Measurements from ENCODE around the gene ARHGAP12.

Gene ARHGAP12

DNA sequence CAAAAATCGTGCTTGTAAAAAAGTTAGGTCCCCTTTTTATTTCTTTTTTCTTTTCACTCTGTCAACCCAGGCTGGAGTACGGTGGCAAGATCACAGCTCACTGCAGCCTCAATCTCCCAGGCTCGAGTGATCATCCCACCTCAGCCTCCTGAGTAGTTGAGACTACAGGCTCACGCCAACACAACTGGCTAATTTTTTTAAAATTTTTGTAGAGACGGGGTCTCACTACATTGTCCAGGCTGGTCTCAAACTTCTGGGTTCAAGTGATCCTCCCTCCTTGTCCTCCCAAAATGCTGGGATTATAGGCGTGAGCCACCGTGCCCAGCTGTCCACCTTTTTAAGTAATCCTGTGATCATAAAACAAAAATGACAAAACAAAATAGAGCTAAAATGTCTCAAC, 19.4 kb upstream of the ARHGAP12 start:
- no peak for DNase-seq (ENCODE audit: low read depth in 2 of 2, low spot score in 1 of 2)

DNA sequence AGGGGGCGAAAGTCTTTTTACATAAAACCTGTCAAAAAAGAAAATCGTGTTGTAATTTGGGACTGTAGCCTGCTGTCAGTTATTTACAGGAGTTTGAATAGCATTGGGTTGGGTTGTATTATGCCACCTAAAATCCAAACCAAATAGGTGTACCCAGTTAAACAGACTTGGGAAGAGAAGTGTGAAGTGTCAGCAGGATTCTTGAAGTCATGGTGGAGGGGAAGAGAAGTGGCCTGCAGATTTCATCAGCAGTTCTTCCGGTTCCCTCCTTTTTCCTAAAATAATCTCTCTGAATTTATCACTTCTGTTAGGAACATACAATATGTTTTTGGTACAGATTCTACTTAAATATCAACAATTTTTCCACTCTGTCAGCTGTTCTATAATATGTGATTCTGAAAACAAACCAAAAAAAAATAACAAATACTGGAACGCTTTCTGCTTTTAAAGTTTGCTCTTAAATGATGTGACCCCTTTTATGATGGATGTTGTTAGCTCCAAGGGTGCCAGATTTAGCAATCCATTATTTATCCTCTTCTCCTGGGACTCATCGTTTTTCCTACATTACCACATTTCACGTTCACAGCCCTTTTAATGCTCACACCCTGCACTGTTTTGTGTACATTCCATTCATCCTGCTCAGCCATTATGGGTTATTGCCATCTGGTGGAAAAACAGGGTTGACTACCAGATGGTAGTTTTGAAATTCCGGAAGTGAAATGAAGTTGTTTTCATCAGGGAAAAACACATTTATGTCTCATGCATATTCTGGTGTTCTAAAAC, 18.7 kb upstream of the ARHGAP12 start:
- DNase-seq (ENCODE audit: low read depth in 2 of 2, low spot score in 1 of 2) = no peak

DNA sequence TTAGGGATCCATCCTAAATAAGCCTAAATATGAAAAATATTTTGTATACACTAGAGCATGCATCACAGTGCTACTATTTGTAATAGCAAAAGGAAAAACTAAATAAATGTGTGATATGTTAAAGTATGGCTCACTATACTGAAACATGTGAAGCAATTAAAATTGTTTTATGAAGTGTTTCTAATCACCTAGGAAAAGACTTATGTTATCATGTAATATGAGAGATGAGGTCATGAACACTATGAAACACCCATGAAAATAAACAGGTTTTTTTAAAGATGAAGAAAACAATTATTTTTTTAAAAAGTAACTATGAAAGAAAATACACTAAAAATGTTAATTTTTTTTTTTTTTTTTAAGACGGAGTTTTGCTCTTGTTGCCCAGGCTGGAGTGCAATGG, 16.8 kb upstream of the ARHGAP12 start:
- no peak for DNase-seq (ENCODE audit: low read depth in 2 of 2, low spot score in 1 of 2)

DNA sequence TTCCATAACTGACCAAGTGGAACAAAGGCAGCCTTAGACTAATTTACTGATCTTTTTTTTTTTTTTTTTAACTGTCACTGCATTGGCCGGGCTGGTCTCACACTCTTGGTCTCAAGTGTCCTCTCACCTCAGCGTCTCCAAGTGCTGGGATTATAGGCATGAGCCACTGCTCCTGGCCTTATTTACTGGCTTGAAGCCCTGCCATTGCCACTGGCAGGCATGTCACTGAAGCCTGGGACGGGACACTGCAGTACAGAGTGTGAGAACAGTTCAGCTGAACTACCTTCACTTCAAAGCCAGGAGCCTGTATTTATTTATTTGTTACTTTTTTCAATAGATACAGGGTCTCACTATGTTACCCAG, 15.4 kb upstream of the ARHGAP12 start:
- DNase-seq (ENCODE audit: low read depth in 2 of 2, low spot score in 1 of 2) = no peak

DNA sequence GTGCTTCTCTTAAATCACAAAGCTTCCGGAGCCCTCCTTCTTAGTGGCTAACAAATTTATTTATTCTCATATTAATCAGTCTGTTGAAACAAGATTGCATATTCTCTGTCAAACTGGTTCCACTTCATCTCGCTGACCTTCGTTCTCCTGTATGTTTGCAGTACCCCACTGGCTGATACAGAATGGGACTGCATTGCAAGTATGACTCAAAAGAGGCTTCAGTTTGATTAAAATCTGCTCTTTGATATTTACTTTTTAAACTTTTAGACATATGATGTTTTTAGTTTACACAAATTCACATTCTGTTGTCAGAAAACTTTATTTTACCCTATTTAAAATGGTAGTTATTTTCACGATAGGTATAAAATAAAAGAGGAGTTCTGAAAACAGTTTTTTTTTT, 14.3 kb upstream of the ARHGAP12 start:
- no peak for DNase-seq (ENCODE audit: low read depth in 2 of 2, low spot score in 1 of 2)

DNA sequence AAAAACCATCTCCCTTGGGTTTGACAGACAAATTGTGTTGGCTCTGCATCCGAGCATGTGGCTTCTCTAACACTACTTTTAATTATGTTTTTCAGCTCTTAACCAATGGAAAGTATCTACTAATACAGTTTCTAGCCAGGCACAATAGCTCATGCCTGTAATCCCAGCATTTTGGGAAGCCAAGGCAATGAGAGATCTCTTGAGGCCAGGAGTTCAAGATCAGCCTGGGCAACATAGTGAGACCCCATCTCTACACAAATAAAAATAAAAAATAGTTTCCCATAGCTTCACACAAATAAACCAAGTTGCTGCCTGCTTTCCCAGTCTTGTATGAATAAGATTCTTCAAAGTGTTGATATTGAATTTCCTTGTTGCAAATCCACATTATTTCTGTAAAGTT, 13.8 kb upstream of the ARHGAP12 start:
- DNase-seq (ENCODE audit: low read depth in 2 of 2, low spot score in 1 of 2) = no peak

DNA sequence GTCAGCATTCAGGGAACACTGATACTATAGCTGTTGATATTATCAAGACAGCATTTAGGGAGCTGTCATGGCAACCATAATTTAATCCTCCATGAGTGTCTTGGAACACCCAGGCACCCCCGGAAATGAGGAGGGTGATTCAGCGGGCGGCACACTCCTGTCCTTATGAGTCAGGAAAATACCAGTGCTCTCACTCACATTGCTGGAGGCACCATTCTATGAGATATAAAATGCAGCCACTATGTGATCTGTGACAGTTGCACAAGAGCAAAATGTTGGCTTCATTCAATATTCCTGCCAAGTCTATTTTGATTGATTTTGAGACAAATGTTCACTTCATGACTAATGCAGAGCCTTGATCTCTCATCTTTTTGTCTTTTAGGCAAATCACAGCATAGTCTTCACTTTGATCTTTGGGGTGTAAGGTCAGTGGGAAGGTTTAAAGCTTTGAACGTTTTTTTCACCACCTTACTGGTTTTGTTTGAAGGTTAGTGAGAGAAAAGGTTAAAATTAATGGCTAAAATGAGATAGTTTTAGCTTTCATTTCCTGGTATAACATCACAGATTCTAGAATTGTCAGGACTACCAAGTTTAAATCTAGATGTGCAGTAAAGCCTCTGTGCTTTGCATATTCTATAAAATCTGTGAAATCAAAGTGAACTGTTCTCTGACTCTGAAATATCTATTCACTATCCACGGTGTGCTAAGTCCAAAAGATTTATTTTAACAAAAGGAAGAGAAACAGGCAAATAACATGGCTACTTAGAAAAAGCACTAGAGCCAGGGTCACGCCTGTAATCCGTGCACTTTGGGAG, 12.4 kb upstream of the ARHGAP12 start:
- DNase-seq (ENCODE audit: low read depth in 2 of 2, low spot score in 1 of 2) = no peak

DNA sequence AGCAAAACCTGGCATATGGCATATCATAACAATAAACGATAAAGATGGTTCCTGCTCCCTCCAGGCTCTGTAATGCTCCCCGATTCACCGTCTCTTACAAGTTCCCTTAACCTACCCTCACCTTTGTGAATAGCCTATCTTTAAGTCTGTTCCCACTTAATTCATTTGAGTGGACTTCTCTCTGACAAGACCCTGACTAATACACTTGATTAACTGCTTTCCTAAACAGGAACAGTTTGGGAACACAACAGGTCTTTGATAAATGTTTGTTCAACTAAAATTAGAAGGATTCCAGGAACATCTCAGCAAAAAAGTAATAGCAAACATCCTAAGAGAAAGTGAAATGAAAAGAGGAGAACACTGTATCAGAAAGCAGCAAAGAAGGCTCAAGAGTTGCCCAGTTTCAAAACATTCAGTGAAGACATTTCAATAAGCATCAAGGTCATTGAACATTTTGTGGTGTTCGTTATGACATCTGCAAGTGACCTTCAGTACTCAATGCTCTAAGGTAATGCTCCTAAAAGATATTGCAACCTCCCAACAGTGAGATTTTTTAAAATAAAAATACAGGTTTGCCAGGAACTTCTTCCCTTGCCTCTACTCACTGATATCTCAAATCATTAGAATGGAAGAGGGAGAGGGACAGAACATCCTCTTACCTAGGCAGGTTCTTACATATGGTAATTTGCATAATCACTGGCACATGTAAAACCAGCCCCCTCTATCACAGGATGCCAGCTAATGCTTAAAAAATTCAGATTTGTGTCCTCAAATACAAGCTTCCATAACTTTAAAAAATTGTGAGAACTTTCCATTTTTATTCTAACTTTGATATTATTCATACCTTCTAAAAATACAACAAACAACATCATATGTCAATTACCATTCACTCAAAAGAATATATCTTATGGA, 11.4 kb upstream of the ARHGAP12 start:
- no peak for DNase-seq (ENCODE audit: low read depth in 2 of 2, low spot score in 1 of 2)

DNA sequence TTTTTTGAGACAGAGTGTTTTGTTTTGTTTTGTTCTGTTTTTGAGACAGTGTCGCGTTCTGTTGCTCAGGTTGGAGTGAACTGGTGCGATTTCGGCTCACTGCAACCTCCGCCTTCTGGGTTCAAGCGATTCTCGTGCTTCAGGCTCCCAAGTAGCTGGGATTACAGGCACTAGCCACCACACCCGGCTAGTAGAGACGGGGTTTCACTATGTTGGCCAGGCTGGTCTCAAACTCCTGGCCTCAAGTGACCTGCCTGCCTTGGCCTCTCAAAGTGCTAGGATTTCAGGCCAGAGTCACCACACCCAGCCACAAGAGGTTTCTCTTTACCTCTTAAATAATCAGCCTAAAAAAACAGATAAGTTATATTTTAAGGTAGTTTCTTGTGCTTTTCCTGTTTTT, 8.7 kb upstream of the ARHGAP12 start:
- DNase-seq (ENCODE audit: low read depth in 2 of 2, low spot score in 1 of 2) = no peak

DNA sequence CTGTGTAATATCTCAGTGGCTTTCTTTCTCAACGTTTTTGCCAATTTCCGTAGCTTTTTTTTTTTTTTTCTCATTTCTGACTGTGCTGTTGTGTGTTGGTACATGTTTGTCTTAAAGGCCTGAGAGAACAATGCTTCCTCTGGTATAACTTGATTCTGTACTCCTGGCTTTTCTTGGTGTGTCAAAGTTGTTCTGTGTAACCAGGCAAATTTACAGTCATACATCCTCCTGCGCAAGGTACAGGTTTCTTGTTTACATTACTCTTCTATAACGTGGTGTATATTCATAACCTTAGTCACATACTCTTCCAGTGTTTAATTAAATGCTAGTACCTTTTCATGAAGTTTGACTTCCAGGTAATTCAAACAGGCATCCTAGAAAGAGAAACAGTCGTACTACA, 8.3 kb upstream of the ARHGAP12 start:
- DNase-seq (ENCODE audit: low read depth in 2 of 2, low spot score in 1 of 2) = no peak

DNA sequence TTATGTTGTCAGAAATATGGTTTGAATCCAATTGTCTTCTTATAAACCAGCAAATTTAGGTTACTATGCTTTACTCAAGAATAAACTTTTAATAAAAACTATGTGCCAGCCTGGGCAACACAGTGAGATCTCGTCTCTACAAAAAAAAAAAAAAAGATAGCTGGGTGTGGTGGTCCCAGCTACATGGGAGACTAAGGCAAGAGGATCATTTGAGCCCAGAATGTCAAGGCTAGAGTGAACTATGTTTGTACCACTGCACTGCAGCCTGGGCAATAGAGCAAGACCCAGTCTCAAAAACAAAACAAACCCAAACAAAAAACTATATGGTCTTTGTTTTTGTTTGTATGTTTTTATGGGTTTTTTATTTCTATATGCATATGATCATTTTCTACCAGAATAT, 7.5 kb upstream of the ARHGAP12 start:
- no peak for DNase-seq (ENCODE audit: low read depth in 2 of 2, low spot score in 1 of 2)

DNA sequence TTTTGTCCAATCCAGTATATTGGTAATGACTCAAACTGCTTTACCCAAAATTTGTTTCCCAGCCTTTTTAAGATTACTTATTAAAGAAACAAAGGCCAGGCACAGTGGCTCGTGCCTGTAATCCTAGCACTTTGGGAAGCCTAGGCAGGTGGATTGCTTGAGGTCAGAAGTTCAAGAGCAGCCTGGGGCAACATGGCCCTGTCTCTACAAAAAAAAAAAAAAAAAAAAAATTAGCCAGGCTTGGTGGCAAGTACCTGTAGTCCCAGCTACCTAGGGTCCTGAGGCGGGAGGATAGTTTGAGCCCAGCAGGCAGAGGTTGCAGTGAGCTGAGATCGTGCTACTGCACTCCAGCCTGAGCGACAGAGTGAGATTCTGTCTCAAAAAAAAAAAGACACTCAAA, 7.0 kb upstream of the ARHGAP12 start:
- no peak for DNase-seq (ENCODE audit: low read depth in 2 of 2, low spot score in 1 of 2)

DNA sequence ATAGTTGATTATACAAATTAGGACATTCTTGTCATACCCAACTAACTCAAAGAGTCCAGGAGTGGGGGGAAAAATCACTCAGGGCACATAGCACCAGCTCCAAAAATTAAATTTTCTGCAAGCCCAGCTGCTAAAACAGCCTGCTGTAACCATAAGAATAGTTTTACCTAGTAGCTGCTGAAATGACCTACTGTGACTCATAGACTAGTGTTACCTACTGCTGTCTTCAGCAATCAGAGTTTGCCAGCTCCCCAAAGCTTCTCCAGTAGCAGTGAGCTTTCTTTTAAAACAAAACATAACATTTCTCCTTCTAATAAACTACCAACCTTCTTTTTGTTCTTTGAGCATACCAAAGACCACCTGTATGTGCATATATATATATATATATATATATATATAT, 4.2 kb upstream of the ARHGAP12 start:
- DNase-seq (ENCODE audit: low read depth in 2 of 2, low spot score in 1 of 2) = no peak

DNA sequence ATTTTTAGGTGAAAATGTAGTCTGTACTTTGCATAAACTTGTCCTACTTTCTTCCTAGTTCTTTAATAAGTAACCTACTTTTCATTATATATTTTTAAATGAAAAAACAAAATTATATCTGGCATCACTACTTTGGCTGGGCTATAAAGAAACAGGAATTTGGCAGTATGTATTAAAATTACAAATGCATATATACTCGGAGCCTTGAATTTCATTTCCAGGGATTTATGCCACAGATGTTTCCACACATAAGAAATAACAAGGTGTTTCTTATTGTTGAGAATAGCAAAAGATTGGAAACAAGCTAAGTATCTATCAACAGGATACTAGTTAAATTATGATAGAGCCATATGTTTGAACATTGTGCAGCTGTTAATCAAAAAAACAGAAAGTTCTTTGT, 2.2 kb upstream of the ARHGAP12 start:
- no peak for DNase-seq (ENCODE audit: low read depth in 2 of 2, low spot score in 1 of 2)

DNA sequence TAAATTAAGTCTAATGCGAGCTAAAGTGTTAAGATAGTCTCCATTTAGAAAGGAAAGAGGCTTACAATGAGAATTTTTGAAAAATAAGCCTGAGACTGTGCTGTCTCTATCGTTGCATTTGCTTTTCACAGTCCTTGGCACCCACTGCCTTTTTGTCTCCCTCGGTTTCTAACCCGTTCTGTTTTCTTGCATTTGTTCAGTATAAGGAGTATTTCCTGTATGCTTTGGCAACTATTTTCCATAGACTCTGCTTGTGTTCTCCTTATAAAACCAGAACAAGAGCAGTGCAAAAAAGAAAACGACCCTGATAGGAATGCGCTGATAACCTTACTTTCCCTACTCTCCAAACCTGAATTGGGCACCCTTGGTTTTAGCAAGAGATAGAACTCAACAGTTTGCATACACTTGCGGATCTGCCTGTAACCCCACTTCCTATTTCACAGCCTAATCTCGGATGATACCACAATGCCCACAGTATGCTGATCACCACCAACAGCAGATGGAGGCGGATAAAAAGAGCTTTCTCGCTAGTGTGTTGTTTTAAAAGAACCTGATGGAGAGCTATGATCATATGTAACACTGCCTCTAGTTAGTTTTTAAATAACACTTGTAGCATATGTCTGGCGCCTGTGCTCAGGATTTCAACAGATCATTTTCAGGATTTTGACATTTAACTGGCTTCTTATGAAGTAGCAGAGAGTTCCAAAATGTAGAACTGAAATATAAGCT, 1.6 kb upstream of the ARHGAP12 start:
- peak in 1 of 2 donors; percentile 8 for DNase-seq (ENCODE audit: low read depth in 2 of 2, low spot score in 1 of 2)

DNA sequence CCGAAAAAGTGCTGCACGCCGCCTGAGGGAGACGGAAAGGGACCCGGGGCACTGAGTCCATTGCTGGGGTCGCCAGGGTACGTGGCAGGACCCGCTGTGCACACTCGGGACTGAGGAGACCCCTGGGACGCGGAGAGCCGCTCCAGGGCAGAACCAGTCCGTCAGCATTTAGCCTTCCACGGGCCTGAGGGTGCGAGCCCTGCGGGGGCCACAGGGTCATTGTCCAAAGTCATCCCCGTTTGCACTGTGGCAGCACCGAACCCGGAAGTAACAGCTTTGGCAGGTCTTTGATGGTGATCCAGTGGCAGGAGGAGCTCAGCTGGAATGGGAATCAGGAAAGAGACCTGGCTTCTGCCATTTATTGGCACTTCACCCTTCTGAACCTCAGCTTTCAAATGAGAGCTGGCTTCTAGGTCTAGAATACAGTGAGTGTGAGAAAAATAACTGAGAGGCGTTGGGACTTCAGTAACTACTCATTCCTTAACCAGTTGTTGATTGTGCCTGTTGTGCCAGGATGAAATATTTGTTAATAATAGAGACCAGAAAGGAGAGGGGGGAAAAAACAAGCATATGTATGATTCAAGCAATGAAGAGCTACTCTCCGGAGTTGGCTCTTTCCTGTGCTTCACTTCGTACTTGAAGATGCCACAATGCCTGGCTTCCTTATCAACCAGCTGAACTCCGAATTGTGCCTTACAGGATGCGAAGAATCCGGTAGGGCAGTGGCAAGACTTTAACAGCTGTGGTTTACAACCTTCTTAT, 811 bp upstream of the ARHGAP12 start:
- no peak for DNase-seq (ENCODE audit: low read depth in 2 of 2, low spot score in 1 of 2)

DNA sequence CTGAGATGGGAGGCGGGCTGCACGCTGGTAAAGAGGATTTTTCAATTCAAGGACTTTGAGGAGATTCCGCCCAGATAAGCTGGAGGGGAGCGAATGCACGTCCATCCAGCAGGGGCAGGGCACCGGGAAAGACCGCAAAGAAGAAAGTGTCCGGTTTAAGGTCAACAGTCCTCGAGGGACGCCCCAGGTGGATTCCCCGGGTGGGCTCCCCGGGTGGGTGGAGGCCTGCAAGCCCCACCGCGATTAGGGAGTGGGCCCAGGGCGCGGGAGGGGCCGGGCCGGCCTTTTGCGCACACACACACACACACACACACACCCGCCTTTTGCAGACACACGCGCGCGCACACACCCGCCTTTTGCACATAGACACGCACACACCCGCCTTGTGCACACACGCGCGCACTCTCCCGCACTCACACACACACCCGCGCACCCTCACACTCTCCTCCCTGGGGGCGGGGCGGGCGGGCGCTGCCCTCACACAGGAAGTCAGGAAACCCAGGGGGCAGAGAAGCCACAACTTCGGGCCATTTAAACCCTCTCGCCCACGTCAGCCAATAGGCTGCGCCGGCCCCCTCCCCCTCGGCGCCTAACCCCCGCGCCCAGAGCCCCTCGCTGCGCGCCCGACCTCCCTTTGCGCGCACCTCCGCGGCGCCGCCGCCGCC, 615 bp downstream of the ARHGAP12 start:
- peak in 1 of 2 donors; percentile 16 for DNase-seq (ENCODE audit: low read depth in 2 of 2, low spot score in 1 of 2)

DNA sequence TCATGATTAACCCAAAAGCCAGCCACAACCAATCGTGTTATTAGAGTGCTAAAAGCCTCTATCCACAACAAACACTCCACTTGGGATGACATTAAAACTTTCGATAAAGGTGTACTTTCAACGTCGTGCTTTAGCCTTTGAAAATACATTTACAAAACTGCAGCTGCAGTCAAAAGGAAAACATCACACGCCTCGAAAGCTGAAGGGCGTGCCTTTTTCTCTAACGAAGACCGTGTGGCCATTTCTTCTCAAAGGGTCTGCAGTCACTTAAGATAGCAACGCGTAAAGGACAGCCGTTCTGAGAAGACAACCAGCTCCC, 1.1 kb downstream of the ARHGAP12 start:
- DNase-seq (ENCODE audit: low read depth in 2 of 2, low spot score in 1 of 2) = no peak

DNA sequence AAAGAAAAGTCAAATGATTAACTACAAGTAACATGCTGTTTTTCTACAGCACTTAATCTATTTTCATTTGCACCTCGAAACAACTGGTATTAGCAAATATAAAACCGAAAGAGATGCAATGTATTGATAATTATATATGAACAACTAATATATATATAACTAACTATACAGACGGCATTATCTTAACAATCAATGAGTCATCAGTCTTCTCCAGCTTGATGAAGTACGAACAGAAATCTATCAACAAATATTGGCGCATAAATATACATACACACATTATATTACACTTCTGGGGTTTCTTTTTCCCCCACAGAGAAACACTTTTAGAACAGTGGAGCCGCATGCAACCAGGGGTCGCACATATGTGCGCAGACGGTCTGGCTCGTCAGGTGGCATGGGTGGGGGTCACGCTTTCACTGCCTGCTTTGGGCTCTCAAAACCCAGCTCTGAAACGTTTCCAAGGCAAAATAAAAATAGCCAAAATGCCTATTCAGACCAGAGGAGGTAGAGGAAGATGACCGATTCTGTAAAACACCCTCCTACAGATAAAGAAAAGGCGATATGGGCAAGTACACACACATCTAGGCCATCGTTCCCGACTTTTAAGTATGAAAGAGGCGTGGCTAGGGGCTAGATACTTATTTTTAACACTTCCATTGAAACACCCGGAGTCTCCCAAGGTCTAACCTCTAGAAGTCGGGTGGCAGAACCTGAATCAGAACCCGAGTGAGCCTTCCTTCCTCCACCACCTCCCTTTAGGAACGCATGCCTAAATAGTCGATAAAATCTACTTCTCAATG, 1.7 kb downstream of the ARHGAP12 start:
- no peak for DNase-seq (ENCODE audit: low read depth in 2 of 2, low spot score in 1 of 2)
